Hematopoietic multipotent progenitor cell treated with erythropoietin and hydrocortisone succinate and interleukin-3 and kit ligand, for 17 days (in vitro differentiated cells): ENCODE measurements around the gene ZC3H4.
A peak's percentile ranks its signal among the peaks of the same experiment; 100 is the strongest.
"Not testable (repeated sequence)": the region's sequence is repeated elsewhere in the genome, so short reads cannot be mapped to it uniquely, and the experiment has no call there.

Experiments used
- DNase-seq: peaks from one replicate; pipeline ENCODE4 v3.0.0-alpha.2; 2015; ENCODE audit warnings: low spot score

ZC3H4 gene

DNA sequence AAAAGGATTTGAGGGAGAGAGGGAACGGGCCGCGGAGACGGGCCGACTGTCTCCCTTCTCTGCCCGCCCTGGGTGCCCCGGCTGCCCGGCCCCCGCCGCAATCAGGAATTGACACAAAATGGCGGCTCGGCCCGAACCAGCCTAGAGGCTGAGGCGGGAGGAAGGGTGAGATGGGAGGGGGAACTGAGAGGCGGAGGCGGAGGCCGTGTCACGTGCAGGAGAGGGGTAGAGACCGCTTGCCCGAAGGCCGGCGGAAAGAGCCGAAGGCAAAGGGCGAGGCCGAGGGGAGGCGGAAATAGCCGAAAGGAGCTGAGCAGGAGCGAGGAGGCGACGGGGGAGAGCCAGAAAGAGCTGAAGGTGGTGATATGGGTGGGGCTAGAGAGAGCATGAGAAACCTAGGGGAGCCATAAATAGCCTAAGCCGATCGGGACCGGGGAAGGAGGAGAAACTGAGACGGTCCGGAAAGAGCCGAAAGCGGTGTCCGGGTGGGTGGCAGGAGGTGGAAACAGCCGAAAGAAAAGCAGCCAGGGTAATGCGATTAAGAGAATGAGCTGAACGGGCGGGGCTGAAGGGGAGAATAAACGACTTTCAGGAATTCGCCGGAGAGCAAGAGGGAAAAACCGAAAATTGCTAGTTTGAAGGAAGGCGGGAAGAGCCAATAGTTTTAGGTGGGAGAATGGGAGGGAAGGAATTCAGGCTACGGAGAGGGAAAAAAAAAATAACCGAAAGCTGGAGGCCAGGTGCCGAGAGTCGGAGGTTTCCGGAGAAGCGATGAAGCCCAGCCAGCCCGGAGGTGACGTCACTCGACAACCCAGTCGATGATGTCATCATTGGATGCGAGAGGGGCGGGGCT is at the start of gene ZC3H4:
Gene ZC3H4, minus strand, starts transcription at position 780 of the 853 bp plus-strand sequence. CDS start 1,192 bp downstream, outside the sequence.
- peak; percentile 99 for DNase-seq

DNA sequence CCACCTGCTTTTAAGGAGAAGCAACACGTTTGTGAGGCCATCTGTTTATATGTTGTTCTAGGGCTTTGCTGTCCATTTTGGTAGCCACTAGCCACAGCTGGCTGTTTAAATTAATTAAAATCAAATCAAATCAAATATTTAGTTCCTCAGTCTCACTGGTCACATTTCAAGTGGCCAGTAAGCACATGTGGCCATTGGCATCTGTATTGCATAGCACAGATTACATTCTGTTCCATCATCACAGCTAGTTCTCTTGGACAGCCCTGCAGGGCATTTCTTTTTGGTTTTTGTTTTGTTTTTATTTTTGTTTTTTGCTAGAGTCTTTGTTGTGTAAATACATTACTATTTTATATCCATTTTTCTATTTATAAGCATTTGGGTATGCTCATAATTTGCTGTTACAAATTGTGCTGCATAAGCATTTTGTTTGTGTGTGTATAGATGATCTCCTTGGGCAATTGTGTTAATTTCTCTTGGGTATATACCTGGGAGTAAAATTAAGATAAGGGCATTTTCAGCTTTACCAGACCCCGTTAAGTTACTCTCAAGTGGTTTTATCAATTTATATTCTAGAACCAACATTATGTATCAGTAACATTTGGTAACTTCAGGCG is 48.4 kb upstream of the ZC3H4 start:
- DNase-seq, result no peak

DNA sequence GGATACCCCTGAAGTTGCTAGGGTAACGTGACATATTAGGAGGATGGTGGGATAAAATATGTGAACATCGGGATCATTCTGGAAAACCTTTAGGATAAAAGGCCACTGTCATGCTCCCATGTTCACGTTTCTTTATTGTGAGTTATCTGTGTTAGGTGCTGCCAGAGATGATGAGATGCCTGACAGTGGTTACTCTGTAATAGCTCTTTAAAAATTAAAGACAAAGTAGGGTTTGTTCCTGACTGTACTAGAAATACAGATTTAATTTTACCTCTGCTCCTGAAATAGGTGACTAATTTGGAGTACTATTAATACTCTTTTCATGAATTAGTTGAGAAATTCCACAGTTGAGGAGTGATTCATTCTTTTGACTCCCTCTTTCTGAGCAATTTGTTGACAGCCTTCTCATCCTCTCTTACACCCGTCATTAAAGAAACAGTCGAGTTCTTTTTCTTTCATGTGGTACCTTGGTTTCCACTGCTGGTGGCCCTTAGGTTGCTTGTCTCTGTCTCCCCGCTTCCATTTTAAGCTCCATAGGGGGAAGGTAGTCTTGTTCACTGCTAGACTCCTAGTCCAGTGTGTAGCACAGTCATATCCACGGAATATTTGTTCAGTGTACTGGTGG is 45.4 kb upstream of the ZC3H4 start:
- DNase-seq, result no peak

DNA sequence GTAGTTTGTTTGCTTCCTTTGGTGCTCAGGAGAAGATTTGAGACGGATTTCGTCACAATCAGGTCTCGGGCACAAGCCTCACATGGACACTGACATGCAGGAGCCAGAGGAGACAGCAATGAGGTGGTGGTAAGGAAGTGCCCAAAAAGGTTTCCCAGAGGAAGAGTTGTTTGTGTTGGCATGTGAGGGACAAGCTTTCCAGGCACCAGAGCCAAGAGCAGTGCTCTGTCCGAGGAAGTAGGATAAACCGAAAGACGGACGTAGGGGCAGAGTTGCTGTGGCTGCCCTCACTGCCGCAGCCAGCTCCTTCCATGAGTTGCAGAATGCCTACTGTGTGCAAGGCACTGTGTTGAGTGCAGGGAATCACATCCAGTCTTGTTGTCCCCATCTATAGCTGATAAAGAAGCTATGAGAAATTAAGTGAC is 44.8 kb upstream of the ZC3H4 start:
- no peak for DNase-seq

DNA sequence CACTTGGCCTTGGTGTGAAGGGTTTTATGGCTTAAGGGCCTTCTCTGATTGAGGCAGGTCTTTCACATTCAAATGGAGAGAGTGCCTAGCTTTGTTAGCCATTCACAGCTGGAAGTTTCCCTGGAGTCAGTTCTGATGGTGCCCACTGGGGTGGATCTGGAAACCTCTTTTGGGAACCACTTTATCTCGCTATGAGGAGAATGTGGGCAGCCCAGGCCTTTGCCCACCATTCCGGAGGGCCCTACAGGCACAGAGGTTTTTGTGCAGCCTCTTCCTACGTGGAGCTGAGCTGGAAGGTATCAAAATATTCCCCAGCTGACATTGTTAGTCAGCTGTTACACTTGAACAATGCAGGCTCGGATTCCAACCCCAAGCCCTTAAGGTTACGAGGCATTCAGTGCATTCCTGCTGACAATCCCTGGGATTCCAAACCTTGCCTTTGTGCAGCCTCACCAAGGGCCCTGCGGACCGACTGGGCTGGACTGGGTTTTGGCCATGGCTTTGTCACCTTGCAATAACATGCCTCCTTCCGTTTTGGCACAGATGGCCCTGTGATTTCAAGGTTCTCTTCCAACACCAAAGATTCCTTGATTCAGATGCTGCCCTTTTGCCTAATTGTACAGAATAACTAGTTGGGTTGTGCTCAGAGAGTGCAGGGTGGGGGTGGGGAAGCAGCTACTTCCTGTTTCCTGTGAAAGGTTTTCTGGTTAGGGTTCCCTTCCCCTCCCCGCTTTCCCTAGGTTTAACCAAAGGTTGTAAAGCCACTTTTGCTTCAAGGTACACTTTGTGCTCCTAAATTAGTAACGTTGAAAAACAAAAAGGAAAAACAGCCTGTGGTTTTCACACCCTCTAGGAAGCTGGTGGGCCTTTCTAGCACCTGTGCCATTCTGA is 44.1 kb upstream of the ZC3H4 start:
- no peak for DNase-seq

DNA sequence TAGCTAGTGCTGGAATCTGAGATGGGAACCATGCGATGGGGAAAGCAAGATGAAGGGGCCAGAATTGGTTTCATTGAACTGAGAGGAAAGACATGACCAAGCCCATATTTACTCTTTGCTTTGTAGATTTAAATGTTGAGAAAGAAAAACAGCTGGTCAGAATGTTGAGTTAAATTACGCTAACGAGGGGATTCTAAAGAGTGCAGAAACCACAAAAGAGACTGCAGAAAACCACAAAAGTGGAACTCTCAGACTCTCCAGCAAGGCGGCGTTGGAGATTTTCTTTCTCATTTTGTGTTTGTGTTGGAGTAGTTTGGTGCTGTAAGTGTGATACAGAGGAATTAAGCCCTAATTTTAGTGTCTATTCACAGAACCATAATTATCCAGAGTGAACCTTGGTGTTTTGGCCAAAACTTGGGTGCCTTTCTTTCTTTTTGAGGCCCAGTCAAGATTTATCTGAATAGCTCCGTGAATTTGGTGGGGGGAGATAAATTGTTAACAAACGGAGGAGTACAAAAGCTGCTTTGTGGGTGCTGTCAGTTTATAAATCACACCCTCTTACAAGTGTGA is 43.4 kb upstream of the ZC3H4 start:
- no peak for DNase-seq

DNA sequence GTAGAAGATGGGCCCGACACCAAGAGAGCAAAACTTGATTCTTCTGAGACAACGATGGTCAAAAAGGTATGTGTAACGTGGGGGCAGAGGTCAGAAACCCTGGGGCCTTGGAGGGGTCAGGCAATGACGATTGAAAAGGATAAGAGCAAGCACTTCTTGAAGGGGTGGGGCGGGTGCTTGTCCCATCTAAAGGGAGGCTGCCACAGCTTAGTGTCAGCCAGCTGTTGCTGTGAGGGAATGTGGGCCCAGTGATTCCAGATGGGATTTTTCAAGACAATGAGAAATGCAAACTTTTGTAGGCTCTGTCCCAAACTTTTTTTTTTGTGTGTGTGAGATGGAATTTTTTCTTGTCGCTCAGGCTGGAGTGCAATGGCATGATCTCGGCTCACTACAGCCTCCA is 41.6 kb upstream of the ZC3H4 start:
- DNase-seq, result no peak

DNA sequence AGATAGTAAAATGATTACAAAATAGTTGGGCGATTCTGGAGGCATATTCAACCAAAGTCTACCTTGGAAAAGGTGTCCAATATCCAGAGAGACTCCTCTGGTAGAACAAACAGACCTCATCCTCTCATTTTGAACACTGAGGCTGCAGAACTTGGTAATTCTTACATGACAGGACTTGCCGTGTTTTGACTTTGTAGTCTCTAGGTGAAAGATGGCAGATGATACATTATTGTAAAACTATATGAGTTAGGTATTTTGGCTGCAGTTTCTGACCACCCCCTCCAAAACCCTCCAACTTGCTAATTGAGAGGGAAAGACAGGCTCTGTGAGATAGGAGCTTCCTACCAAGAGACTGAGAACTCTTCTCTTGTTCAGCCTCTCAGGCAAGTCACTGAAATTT is 39.7 kb upstream of the ZC3H4 start:
- DNase-seq, result no peak

DNA sequence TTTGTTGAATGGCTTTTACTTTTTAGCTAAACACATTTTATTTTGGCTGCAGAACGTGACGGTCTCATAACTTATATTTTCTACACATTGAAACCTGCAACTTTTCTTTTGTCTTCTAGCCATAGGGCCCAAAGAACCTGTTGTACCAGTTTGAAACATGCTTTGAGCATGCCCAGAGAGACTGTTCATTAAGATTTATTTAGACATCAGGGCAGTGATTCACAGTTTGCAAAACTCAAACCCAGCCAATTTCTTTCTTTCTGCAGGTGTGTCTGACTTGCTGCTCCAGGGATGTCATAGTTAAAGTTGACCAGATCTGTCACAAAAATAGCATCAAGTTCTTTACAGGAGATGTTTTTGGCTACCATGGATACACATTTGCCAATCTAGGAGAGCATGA is 39.1 kb upstream of the ZC3H4 start:
- DNase-seq, result no peak

DNA sequence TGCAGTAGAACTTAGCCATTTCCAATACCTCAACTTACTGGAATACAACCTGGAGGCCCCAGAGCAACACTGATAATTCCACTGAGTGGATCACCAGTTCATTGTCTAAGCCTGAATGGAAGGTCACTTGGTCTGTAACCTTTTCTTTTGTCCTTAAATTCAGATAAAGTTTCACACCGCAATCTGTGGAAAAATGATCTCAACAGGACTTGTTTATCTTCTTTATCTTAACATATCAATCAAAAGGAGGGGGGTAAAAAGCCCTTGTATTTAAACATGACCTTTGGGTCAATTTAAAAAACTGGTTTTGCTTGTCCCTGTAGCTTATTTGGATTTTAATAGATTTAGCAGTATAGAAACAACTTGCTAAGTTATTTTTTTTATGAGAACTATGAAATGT is 38.6 kb upstream of the ZC3H4 start:
- no peak for DNase-seq

DNA sequence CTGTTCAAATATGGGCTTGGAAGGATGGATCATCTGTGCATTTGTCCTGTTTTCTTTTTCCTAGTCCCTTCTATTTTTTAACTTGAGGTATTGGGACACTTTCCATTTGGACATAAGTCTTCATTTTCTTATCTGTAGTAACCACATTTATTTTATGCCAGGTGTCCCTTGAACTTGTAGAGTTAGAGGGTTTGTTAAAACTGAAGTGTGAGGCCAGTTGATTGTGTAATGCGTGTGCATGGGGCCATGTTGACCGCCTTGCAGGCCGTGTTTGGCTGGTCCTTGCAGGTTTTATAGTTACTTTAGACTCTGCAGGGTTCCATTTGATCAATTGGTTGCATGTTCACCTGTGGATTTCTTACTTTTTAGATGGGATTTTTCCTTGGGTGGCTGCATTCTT is 38.1 kb upstream of the ZC3H4 start:
- DNase-seq, result no peak

DNA sequence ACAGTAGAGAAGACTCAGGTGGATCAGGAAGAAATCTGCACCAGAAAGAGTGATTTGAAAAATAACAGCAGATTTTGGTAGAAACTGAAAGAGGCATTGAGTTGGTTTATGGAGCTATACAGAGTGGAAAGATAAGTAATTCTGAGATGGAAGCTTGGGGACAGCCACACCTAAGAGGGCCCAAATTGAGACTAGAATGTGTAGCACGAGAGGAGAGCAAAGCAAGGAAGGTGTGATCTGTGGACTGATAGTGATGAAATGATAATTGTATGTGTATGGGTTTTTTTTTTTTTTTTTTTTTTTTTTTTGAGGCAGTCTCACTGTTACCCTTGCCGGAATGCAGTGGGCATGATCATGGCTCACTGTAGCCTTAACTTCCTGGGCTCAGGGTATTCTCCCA is 33.3 kb upstream of the ZC3H4 start:
- DNase-seq, result no peak

DNA sequence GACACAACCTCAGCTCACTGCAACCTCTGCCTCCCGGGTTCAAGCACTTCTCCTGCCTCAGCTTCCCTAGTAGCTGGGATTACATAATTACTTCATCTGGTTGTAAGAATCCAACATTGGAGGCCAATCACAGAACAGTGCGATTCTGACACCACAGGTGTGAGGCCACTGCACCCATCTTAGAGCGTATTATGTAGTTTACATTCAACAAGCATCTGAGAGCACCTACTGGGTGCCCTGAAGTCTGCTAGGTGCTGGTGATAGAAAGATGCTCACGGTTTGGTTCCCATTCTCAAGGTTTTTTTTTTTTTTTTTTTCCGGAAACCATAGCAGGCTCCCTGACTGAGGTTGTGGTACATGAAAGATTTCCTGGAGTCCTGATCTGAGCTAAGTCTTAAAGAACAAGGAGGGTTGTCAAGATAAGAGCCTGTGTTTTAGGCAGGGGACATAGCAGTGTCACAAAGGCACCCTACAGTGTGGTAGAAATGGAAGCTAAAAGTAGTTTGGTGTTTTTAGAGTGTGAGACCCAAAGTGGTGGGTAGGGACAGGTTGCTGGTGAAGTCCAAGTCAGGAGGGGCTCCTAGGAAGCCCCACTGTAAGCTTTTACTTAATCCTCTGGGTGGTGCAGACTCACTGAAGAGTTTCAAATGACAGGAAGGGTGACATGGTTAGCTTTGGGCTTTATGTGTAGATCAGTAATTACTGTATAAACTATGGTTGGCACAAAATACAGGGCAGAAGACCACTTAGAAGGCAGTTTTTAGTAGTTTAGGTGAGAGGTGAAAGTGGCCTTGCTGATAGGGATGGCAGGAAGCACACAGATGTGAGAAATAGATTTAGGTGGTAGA is 32.3 kb upstream of the ZC3H4 start:
- no peak for DNase-seq

DNA sequence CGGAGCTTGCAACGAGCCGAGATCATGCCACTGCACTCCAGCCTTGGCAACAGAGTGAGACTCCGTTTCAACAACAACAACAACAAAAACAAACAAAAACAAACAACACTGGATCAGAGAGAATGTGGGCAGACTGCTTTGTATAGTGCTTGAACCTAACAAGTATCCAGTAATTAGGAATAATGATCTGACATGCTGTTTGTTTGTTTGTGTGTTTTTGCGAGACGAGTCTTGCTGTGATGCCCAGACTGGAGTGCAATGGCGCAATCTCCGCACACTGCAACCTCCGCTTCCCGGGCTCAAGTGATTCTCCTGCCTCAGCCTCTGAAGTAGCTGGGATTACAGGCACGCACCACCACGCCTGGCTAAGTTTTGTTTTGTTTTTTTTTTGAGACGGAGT is 31.1 kb upstream of the ZC3H4 start:
- no peak for DNase-seq

DNA sequence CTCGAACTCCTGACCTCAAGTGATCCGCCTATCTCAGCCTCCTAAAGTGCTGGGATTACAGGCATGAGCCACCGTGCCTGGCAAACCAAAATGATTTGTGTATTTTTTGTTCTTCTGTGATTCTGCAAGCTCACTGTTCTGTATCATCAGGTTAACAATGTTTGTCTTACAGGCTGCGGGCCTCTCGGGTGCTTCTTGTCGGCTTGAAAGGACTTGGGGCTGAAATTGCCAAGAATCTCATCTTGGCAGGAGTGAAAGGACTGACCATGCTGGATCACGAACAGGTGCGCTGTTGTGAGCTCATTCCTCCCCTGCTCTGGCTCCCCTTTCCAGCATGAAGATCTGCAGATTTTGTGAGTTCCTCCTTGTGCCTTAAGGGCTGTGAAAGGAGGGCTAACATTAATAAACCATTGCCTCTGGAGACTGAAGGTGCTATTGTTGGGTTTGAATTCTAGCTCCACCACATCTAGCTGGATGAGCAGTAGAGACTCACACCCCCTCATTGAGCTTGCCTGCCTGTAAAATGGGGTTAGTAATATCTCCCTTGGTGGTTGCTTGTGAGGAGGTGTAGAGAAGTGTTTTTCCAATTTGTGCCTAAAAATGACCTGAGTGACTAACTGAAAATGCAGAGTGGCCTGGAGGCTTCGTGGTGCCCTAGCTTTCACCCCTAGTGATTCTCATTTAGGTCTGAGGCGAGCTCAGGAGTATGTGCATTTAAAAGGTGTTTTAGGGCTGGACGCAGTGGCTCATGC is 29.9 kb upstream of the ZC3H4 start:
- no peak for DNase-seq

DNA sequence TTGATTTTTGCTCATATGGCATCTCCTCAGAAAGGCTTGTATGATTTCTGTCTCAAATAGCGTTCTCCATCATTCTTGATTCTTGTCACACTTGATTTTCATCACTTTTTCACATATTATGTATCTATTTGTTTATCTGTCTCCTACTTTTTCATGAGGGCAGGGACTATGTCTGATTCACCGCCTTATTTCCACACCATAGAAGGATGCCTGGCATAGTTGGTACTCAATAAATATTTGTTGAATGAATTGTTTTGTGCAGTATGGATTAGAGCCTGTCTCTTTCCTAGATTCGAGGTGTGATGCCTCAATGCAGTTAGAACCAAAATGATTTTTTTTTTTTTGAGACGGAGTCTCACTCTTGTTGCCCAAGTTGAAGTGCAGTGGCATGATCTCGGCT is 29.2 kb upstream of the ZC3H4 start:
- no peak for DNase-seq

DNA sequence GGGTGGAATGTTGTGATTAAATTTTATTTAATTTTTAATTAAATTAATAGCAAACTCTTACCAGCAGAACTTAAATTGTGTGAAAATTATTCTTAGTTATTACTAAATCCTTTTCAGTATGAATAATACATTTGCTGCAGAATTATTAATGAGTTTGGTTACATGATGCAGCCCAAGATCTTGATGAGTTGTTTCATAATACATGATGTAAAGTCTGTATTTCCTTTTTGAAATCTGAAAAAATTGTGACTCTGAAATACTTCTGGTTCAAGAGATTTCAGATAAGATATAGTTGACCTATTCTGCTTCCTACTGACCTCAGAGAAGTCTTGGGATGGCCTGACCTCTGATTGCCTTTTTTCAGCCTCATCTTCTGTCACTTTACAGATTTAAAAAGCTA is 28.1 kb upstream of the ZC3H4 start:
- DNase-seq, result no peak

DNA sequence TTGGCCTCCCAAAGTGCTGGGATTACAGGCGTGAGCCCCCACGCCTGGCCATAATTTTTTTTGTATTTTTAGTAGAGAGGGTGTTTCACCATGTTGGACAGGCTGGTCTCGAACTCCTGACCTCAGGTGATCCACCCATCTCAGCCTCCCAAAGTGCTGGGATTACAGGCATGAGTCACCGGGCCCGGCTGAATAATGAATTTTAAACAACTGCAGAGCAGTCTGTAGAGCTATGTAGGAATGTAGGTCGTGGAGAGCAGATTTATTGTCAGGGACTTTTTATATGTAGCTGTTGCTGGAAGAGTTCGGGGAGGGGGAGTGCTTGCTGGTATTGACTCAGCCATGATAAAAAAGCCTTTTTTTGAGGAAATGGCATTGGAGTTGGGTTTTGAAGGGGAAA is 27.7 kb upstream of the ZC3H4 start:
- DNase-seq, result not testable (repeated sequence)

DNA sequence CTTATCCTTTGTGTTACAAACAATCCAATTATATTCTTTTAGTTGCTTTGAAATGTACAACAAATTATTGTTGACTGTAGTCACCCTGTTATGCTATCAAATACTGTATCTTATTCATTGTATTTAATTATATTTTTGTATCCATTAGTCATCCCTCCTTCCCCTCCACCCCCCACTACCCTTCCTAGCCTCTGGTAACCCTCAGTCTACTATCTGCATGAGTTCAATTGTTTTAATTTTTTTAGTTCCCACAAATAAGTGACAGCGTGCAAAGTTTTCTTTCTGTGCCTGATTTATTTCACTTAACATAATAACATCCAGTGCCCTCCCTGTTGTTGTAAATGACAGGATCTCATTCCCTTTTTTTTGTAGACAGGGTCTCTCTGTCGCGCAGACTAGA is 21.6 kb upstream of the ZC3H4 start:
- no peak for DNase-seq

DNA sequence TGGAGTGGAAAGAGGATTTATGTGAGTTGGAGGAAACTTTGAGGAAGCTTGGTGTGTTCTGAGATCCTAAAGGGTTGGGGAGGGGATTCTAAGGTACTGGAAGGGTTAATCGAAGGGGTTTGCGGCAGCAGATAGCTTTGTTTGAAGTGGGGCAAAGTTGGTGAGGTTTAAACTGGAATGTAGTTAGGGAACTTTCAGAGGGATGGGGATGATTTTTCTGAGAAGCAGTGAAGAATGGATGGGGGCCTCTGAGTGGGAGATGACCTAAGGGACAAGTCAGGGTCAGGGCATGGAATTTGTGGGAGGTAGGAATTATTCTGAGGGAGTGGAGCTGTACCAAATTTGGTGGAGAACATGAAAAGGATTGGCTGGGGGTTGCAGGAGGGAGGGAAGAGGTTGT is 21.0 kb upstream of the ZC3H4 start:
- DNase-seq, result no peak
